Measurements from ENCODE around the gene CCDC27.

DNA sequence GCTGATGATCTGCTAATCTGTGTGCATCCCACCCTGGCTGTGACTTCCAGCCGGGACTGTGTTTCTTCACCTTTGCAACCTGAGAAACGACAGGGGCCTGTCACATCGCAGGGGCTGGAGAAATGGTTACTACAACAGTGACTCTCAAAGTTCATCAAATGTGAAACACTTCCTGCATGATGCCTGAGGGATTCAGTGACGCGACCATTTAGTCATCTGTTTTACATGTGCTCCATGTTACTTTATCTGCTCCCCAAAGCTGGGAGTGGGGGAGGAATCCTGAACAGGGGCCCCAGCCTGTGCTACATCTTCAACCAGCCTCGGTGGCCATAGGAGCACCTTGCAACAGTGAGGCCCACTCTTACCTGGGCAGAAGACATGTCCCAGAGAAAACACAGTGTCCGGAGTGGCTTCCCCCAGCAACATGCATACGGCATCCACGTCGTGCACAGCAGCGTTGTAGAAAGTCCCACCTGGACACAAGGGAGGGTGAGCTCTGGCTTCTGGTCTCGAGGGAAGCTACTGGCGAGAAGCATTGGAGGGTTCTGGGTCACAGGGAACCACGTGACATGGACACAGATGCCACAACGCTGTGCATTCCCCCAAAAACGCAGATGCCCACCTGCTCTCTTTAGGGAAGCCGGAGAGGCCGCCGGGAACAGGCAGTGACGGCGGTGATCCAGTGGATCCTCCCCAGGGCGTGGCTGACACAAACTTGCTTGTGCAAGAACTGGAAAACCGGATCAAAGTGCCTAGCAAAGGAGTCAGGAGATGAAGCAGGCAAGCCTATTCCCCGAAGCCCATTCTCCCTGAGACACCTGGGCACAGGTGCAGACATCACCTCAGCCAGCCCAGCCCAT is 9.6 kb upstream of the CCDC27 start:
- TF ChIP-seq, protein P1, sequence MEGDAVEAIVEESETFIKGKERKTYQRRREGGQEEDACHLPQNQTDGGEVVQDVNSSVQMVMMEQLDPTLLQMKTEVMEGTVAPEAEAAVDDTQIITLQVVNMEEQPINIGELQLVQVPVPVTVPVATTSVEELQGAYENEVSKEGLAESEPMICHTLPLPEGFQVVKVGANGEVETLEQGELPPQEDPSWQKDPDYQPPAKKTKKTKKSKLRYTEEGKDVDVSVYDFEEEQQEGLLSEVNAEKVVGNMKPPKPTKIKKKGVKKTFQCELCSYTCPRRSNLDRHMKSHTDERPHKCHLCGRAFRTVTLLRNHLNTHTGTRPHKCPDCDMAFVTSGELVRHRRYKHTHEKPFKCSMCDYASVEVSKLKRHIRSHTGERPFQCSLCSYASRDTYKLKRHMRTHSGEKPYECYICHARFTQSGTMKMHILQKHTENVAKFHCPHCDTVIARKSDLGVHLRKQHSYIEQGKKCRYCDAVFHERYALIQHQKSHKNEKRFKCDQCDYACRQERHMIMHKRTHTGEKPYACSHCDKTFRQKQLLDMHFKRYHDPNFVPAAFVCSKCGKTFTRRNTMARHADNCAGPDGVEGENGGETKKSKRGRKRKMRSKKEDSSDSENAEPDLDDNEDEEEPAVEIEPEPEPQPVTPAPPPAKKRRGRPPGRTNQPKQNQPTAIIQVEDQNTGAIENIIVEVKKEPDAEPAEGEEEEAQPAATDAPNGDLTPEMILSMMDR (IDR thresholded peaks at IDR 0.05 in 2 of 3, conservative IDR thresholded peaks at IDR 0.05 in 1 of 3; ENCODE audit: borderline replicate concordance in 1 of 3, insufficient read depth in 1 of 3, low read depth in 2 of 3, low read length in 2 of 3), result no peak
- TF ChIP-seq ZNF274 (IDR thresholded peaks at IDR 0.05; ENCODE audit: low read depth, low read length) (no peak), POLR2A (IDR thresholded peaks at IDR 0.05; ENCODE audit: borderline replicate concordance, extremely low read depth, insufficient read depth, insufficient read length) (no peak), POLR2AphosphoS5 (IDR thresholded peaks at IDR 0.05; ENCODE audit: low read depth, low read length) (no peak), RAD21 (IDR thresholded peaks at IDR 0.05; ENCODE audit: low read depth) (no peak), ZFX (IDR thresholded peaks at IDR 0.05) (no peak), EZH2 (IDR thresholded peaks at IDR 0.05) (no peak), ELF1 (IDR thresholded peaks at IDR 0.05; ENCODE audit: borderline replicate concordance, low read depth) (no peak), SP1 (IDR thresholded peaks at IDR 0.05; ENCODE audit: low read depth) (no peak), JUND (IDR thresholded peaks at IDR 0.05) (no peak)
- TF ChIP-seq, protein P2, sequence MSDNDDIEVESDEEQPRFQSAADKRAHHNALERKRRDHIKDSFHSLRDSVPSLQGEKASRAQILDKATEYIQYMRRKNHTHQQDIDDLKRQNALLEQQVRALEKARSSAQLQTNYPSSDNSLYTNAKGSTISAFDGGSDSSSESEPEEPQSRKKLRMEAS (IDR thresholded peaks at IDR 0.05), result no peak
- TF ChIP-seq, protein P3, sequence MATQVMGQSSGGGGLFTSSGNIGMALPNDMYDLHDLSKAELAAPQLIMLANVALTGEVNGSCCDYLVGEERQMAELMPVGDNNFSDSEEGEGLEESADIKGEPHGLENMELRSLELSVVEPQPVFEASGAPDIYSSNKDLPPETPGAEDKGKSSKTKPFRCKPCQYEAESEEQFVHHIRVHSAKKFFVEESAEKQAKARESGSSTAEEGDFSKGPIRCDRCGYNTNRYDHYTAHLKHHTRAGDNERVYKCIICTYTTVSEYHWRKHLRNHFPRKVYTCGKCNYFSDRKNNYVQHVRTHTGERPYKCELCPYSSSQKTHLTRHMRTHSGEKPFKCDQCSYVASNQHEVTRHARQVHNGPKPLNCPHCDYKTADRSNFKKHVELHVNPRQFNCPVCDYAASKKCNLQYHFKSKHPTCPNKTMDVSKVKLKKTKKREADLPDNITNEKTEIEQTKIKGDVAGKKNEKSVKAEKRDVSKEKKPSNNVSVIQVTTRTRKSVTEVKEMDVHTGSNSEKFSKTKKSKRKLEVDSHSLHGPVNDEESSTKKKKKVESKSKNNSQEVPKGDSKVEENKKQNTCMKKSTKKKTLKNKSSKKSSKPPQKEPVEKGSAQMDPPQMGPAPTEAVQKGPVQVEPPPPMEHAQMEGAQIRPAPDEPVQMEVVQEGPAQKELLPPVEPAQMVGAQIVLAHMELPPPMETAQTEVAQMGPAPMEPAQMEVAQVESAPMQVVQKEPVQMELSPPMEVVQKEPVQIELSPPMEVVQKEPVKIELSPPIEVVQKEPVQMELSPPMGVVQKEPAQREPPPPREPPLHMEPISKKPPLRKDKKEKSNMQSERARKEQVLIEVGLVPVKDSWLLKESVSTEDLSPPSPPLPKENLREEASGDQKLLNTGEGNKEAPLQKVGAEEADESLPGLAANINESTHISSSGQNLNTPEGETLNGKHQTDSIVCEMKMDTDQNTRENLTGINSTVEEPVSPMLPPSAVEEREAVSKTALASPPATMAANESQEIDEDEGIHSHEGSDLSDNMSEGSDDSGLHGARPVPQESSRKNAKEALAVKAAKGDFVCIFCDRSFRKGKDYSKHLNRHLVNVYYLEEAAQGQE (IDR thresholded peaks at IDR 0.05; ENCODE audit: low read depth), result no peak
- TF ChIP-seq, protein P4, sequence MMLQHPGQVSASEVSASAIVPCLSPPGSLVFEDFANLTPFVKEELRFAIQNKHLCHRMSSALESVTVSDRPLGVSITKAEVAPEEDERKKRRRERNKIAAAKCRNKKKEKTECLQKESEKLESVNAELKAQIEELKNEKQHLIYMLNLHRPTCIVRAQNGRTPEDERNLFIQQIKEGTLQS (IDR thresholded peaks at IDR 0.05), result no peak

Measured in HCT116 (cell line).